T47D (cell line): ENCODE measurements around the gene IQCK.

Source experiments
- DNase-seq, 2 experiments: peaks; one replicate each; pipeline versions ENCODE4 v3.0.0 to v3.0.0-alpha.2; 2011 to 2012; ENCODE audit warnings: low read depth in 1 of 2, low spot score in 1 of 2
- JUND ChIP-seq: IDR thresholded peaks from 2 replicates; pipeline ENCODE4 v1.6.1; 2012; ENCODE audit warnings: low read depth
- in situ Hi-C: cut with HindIII; loops from 2 replicates; pipeline ENCODE4 v1.10.0; 2016; ENCODE audit warnings: low sequenced_read_pairs, low pct_unique_long_range_greater_than_20kb

The IQCK gene

GRCh38 chr16:19704321-19705145 is 13.5 kb upstream of the IQCK start:
- in situ Hi-C loops, result no loop called here
- TF ChIP-seq JUND, result no peak
- no peak for DNase-seq

GRCh38 chr16:19705146-19705501 is 12.9 kb upstream of the IQCK start:
- TF ChIP-seq JUND, result no peak
- in situ Hi-C loops, result no loop called here
- DNase-seq, result no peak

- no peak for TF ChIP-seq JUND
- in situ Hi-C loops, result no loop called here
These were observed 12.2 kb upstream of the IQCK start for GRCh38 chr16:19705843-19706242.

GRCh38 chr16:19706846-19707245 is 11.2 kb upstream of the IQCK start:
- no peak for TF ChIP-seq JUND
- DNase-seq, result no peak
- in situ Hi-C loops, result no loop called here

More at GRCh38 chr16:19705843-19706242, 12.2 kb upstream of the IQCK start:
- DNase-seq, result no peak

GRCh38 chr16:19707569-19708295 is 10.3 kb upstream of the IQCK start:
- no peak for TF ChIP-seq JUND
- in situ Hi-C loops, result no loop called here

GRCh38 chr16:19708296-19709205 is 9.5 kb upstream of the IQCK start:
- DNase-seq, result no peak
- in situ Hi-C loops, result no loop called here
- TF ChIP-seq JUND, result no peak

More at GRCh38 chr16:19707569-19708295, 10.3 kb upstream of the IQCK start:
- DNase-seq, result no peak

GRCh38 chr16:19709381-19710136 is 8.5 kb upstream of the IQCK start:
- TF ChIP-seq JUND, result no peak
- in situ Hi-C loops, result no loop called here
- no peak for DNase-seq

- DNase-seq, result no peak
- no peak for TF ChIP-seq JUND
- in situ Hi-C loops, result no loop called here
These were observed 7.7 kb upstream of the IQCK start for GRCh38 chr16:19710191-19710908.

- TF ChIP-seq JUND, result no peak
- in situ Hi-C loops, result no loop called here
These were observed 7.0 kb upstream of the IQCK start for GRCh38 chr16:19710991-19711545.

GRCh38 chr16:19711643-19712042 is 6.4 kb upstream of the IQCK start:
- in situ Hi-C loops, result no loop called here
- TF ChIP-seq JUND, result no peak
- DNase-seq, result no peak

More at GRCh38 chr16:19710991-19711545, 7.0 kb upstream of the IQCK start:
- DNase-seq, result no peak

- in situ Hi-C loops, result no loop called here
- TF ChIP-seq JUND, result no peak
- no peak for DNase-seq
These were observed 5.5 kb upstream of the IQCK start for GRCh38 chr16:19712418-19713058.
